ENCODE measurements around the gene DNTT. TPM values are rescaled to one million over a fixed set of nuclear protein-coding genes. Genes with fewer than 3 reads are reported as not detected.

Gene DNTT
- total RNA-seq, result not detected

DNA sequence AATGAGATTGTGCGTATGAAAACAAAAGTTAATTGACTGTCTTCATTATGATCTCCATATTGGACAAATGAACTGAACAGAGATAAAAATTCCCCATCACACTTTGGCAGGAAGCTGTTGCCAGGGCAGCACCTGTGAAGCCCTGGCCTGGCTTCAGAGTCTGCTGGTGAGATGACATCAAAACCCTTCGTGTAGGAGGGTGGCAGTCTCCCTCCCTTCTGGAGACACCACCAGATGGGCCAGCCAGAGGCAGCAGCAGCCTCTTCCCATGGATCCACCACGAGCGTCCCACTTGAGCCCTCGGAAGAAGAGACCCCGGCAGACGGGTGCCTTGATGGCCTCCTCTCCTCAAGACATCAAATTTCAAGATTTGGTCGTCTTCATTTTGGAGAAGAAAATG, at the start of gene DNTT:
DNTT (plus strand) TSS at position 205 of the 400 bp plus-strand sequence; CDS start at position 269, 64 bp downstream.
- no peak for DNase-seq (ENCODE audit: low spot score)

DNA sequence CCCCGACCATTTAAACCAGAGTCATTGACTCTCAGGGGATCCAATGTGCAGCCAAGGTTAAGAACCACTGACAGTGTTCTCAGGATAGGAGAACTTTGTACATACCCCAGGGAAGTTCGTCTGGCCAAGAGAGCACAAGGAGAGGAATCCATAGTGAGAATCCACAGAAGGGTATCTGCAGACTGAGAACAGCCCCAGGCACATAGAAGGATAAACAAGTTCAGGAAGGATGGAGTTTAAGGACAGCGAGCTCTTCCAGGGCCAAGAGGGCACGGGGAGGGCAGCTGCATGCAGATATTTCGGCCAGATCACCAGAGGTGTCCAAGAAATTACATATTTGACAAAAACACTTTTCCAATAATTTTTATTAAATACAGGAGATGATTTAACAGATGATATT, 49.3 kb upstream of the DNTT start:
- no peak for DNase-seq (ENCODE audit: low spot score)

GRCh38 chr10:96255549-96256333, 48.5 kb upstream of the DNTT start:
- no peak for DNase-seq (ENCODE audit: low spot score)

DNA sequence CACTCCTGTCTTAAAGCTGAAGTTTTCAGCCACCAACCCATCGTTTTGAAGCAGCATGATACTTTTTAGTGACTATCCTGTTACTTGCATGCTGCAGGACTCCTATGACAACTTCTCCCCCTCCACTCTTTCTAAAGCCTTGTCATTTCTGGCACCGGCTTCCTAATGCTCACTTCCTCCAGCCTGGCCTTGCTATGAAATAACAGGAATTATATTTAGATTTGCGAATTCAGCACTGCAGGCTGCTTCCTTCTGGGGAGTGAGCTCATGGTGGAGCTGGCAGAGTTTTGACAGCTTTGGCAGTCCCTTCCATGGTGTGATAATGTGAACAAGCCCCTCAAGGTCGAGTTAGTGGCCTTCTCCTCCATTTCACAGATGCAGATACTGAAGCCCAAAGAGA, 46.3 kb upstream of the DNTT start:
- no peak for DNase-seq (ENCODE audit: low spot score)

GRCh38 chr10:96259150-96259549, 45.1 kb upstream of the DNTT start:
- DNase-seq (ENCODE audit: low spot score), result no peak

GRCh38 chr10:96260014-96260413, 44.2 kb upstream of the DNTT start:
- DNase-seq (ENCODE audit: low spot score), result no peak

- DNase-seq (ENCODE audit: low spot score), result no peak
Observed at GRCh38 chr10:96261132-96261531, 43.1 kb upstream of the DNTT start.

- peak; percentile 60 for DNase-seq (ENCODE audit: low spot score)
Observed at GRCh38 chr10:96261930-96262329, 42.3 kb upstream of the DNTT start.

DNA sequence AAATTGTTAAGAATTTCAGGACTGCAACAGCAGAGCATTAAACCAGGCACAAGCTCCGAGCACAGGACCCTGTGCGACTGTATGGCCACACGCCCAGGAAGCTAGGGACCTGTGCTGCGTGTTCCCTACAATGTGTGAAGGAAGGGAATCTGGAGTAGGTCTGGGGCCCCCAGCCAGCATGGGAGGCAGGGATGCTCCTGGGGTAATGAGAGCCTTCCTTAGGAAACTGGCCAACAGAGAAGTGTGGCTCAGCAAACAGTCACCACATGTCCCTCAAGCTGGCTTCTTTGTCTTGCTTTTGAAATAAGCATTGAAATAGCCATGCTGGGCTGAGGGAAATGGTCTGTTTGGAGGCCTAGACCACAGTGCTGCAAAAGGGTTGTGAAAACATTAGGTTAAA, 41.1 kb upstream of the DNTT start:
- no peak for DNase-seq (ENCODE audit: low spot score)

- DNase-seq (ENCODE audit: low spot score), result no peak
Observed at GRCh38 chr10:96263669-96264068, 40.6 kb upstream of the DNTT start.

DNA sequence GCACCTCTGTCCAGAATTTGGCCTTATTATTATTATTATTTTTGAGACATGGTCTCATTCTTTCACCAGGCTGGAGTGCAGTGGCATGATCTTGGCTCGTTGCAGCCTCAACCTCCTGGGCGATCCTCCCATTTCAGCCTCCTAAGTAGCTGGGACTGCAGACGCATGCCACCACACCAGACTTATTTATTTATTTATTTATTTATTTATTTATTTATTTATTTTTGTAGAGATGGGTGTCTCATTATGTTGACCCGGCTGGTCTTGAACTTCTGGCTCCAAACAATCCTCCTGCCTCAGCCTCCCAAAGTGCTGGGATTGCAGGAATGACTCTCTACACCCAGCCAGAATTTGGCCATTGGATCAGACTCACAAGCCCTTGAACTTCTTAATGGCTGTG, 39.3 kb upstream of the DNTT start:
- no peak for DNase-seq (ENCODE audit: low spot score)

GRCh38 chr10:96266118-96266770, 38.0 kb upstream of the DNTT start:
- DNase-seq (ENCODE audit: low spot score), result peak; percentile 80

DNA sequence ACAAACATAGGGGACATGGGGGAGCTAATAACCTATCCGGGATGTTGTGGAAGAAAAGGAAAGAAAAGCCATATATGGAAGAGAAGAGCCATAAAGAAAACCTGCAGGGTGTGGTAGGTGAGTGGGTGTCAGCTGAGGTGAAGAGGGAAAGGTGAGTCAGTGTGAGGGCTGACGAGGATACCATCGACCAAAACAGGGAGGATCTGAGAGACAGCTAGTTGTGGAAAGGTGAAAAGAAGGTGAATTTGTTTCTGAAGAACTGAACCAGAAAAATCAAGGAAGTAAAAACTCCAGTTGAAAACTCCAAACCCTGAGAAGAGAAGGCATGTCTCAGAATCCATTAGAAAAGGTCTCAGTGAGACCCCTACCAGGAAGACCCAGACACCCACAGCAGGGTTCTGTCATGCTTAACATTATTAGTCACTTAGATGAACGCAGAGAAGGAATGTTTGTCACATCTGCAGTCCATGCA, 37.0 kb upstream of the DNTT start:
- no peak for DNase-seq (ENCODE audit: low spot score)

GRCh38 chr10:96268341-96268909, 35.8 kb upstream of the DNTT start:
- no peak for DNase-seq (ENCODE audit: low spot score)

GRCh38 chr10:96269438-96270300, 34.6 kb upstream of the DNTT start:
- no peak for DNase-seq (ENCODE audit: low spot score)

- DNase-seq (ENCODE audit: low spot score), result no peak
Observed at GRCh38 chr10:96270571-96270970, 33.7 kb upstream of the DNTT start.

DNA sequence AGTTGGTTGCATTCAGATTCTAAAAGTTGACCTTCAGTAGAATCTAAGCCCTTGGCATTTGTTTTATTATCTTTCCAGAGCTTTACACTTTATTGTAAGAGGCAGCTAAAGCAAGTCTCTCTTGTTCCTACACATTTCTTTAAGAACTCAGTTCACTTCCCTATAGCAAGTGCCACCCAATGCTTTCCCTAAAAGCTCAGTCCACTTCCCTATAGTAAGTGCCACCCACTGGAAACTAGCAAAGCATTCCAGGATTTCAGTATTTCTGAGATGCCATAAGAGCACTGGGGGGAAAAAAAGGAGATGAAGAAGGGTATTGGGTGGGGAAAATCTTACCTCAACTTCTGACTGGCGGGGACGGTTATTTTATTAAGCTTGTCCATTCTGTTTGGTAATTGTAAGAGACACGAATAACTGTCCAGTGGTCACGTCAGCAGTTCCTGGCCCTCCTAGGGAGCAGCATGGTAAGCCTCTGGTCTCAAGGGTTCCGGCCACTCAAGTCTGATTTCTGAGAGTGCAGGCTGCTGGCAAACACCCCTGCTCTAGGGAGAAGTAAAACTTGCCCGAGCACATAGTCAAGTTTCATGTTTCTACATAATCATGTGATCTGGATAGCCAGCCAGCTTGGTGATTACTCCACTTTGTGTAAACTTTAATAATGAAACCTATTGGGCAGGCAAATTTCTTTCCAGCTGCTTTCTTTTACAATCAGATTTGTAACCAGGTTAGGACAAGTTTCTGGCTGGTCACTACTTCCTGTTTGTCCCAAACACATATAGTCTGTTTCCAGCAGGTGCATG, 33.0 kb upstream of the DNTT start, which contains the start of gene BLNK:
BLNK (minus strand) TSS at position 554 of the 800 bp plus-strand sequence; CDS start at position 383, 171 bp downstream.
- peak; percentile 85 for DNase-seq (ENCODE audit: low spot score)

DNA sequence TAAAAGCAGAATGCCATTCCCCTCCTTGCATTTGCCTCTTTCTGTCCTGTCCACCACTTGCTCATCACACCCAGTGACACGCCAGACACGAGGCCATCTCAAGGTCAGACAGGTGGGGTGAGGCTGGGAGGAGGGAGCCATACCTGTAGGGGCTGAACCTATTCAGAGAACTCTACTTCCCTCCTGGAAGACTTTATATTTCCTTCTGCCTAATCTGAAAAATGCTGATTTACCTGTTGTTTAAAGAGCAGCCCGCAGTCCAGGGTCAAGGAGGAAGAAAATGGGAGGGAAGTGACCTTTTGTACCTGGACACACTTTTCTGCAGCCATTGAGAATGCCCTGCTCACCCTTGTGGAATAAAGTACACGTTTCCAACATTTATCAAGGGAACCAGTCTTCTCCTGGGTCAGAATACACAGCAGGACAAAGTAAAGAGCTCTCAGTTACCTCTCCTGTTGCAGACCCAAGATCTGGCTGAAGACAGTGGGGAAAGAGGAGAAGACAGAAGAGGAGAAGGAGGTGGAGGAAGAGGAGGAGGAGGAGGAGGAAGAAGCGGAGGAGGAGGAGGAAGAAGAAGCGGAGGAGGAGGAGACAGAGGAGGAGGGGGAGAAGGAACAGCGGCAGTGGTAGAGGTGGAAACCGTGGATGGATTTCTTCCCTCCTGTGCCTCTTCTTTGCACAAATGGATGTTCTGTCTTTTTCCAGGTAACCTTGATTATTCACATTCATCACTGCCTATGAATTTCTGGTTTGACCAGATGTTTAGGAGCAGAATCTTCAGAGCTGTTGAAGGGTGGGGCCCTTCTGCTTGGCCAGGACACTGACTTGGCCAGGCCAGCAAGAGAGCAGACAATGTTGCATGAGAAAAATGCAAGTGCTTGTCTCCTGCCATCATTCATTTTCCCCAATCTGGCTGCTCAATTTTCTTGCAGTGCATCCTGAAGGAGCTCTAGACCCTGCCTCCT, 31.6 kb upstream of the DNTT start:
- no peak for DNase-seq (ENCODE audit: low spot score)

DNA sequence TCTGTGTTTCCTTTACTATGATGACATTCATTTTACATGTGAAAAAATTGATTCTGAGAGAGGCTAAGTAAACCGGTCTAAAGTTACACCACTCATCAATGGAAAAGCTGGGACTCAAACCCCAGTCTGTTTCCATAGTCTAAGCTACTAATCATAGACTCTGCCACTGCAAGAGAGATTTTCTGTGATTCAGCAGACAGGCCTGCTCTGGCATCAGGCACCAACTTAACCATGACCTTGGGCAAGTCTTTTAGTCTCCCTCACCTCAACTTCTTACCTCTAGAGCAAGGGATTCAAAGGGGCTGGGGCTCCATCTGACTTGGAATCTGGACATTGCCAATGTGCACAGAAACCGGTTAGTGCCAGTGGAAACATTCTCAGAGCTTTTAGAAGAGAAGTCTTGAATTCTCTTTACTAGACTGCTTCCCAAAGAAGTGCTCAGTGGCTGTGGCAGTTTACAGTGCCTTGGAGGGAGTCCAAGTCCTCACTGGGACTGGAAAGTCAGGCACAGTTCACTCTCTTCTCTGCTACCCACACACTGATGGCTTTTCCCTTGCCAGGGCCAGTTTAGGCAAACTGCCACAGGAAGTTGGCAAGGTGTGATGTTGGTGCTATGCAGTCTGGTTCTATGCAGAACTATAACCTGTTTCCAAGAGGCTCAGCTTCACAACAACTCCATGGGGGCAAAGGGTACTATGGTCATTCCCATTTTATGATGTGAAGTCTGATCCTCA, 28.4 kb upstream of the DNTT start:
- peak; percentile 55 for DNase-seq (ENCODE audit: low spot score)

Measured in mucosa of gallbladder (tissue), 1 donor.